K562 (cell line): ENCODE data around the gene SLC39A9. TPM values are rescaled to one million over a fixed set of nuclear protein-coding genes. Genes with fewer than 3 reads are reported as not detected.

ENCODE experiments used
- CREB1 ChIP-seq, 2 experiments: sonication (generic) in 1 of 2; formaldehyde crosslinking in 1 of 2; IDR thresholded peaks; 2 replicates each; pipeline versions ENCODE4 v1.6.1 to v1.8.0; 2012 to 2022; ENCODE audit warnings: inconsistent platforms in 1 of 2, mild to moderate bottlenecking in 1 of 2, missing genetic modification reagents in 1 of 2, moderate library complexity in 1 of 2
- E2F8 ChIP-seq: fragments of 450-650 bp; IDR thresholded peaks from 2 replicates; pipeline ENCODE4 v1.7.1; 2018; ENCODE audit warnings: mild to moderate bottlenecking, low read depth; ENCODE audit not compliant: partially characterized antibody
- MITF ChIP-seq: IDR thresholded peaks from 2 replicates; pipeline ENCODE4 v1.6.1; 2014; ENCODE audit warnings: antibody characterized with exemption
- NUFIP1 ChIP-seq: fragments of 450-650 bp; IDR thresholded peaks from 2 replicates; pipeline ENCODE4 v1.6.1; 2018; ENCODE audit not compliant: partially characterized antibody
- RB1 ChIP-seq: fragments of 450-650 bp; IDR thresholded peaks from 2 replicates; pipeline ENCODE4 v1.6.1; 2017; ENCODE audit warnings: low read depth, mild to moderate bottlenecking
- SMC3 ChIP-seq: conservative IDR thresholded peaks from 2 replicates; pipeline ENCODE4 v1.6.1; 2011; ENCODE audit warnings: low read depth, low read length, improper control_type of control experiment; ENCODE audit not compliant: insufficient read depth
- TCF15 ChIP-seq: fragments of 250-450 bp; sonication (Bioruptor Pico); IDR thresholded peaks from 2 replicates; pipeline ENCODE4 v1.8.0; 2022; ENCODE audit warnings: moderate library complexity, mild to moderate bottlenecking, inconsistent platforms
- THRA ChIP-seq: fragments of 450-650 bp; IDR thresholded peaks from 2 replicates; pipeline ENCODE4 v1.6.1; 2017; ENCODE audit warnings: mild to moderate bottlenecking, moderate library complexity
- ZNF274 ChIP-seq: IDR thresholded peaks from 2 replicates; pipeline ENCODE4 v1.6.1; 2011; ENCODE audit warnings: low read depth, mild to moderate bottlenecking, low read length, moderate library complexity, borderline replicate concordance
- ZNF318 ChIP-seq, 2 experiments: fragments of 450-650 bp; IDR thresholded peaks; 2 replicates each; pipeline ENCODE4 v1.6.1; 2016; ENCODE audit warnings: mild to moderate bottlenecking in 2 of 2, borderline replicate concordance in 1 of 2, low read depth in 1 of 2, moderate library complexity in 1 of 2
- ZNF431 ChIP-seq: sonication (generic); formaldehyde crosslinking; IDR thresholded peaks from 2 replicates; pipeline ENCODE4 v1.8.0; 2022; ENCODE audit warnings: mild to moderate bottlenecking, missing genetic modification reagents
- ZNF668 ChIP-seq: fragments of 250-450 bp; sonication (Bioruptor Pico); IDR thresholded peaks from 2 replicates; pipeline ENCODE4 v1.8.0; 2022; ENCODE audit warnings: mild to moderate bottlenecking, inconsistent platforms
- polyA plus RNA-seq, 8 experiments: library from polyadenylated mRNA; depleted of rRNA in 4 of 8; stranded (reverse) in 5 of 8; unstranded in 3 of 8; fragments of >200 nt; fragmentation: Nextera tagmentation in 2 of 8; fragmentation: Illumina TruSeq in 1 of 8; extraction: Ambion mirVana in 2 of 8; extraction: Trizol in 1 of 8; gene quantifications; 2 replicates each; pipeline versions ENCODE4 v1.2.1 to v1.2.3, GENCODE V29; 2011 to 2014; ENCODE audit warnings: inconsistent platforms in 1 of 8, missing spikeins in 1 of 8
- total RNA-seq, 7 experiments: library from RNA; depleted of rRNA in 6 of 7; stranded (reverse); fragments of >200 nt in 6 of 7; fragmentation: Illumina TruSeq in 2 of 7; extraction: Trizol in 2 of 7; gene quantifications; 2 replicates each; pipeline versions ENCODE4 v1.2.1 to v1.2.3, GENCODE V29; 2011 to 2021; ENCODE audit warnings: low replicate concordance in 1 of 7

Gene SLC39A9
- total and polyA plus RNA-seq, 9 of the 15 experiments (the other 6 are each of a cell fraction or from before 2014, with no cell fraction given): 18.4 to 66.0 (median 32.5) TPM

GRCh38 chr14:69398053-69398817 is at the start of gene SLC39A9, which contains the start of gene ERH (continued):
- TF ChIP-seq ZNF668 (no peak), ZNF318 (IDR thresholded peaks at IDR 0.05; ENCODE audit: borderline replicate concordance in 1 of 2, low read depth in 1 of 2) (no peak), MITF (no peak), ZNF431 (CRISPR knock-in tag) (no peak), THRA (no peak), CREB1 (IDR thresholded peaks at IDR 0.05) (peak; percentile 89), CREB1 (CRISPR knock-in tag; IDR thresholded peaks at IDR 0.05) (peak; percentile 92), ZNF274 (no peak), NUFIP1 (no peak), SMC3 (no peak), E2F8 (peak; percentile 95), TCF15 (CRISPR knock-in tag) (no peak), RB1 (no peak)
